HEK293 (cell line): Measurements from ENCODE around the gene RFX4.

ENCODE experiments used
- CTCF ChIA-PET: fragments of 350-600 bp; formaldehyde crosslinking; extraction: SDS; loops from one replicate; lab custom pipeline; 2021; ENCODE audit warnings: antibody characterized with exemption; lab: Yijun Ruan, JAX
- POLR2A ChIA-PET: fragments of 300-600 bp; formaldehyde crosslinking; extraction: SDS; loops from one replicate; lab custom pipeline; 2020; ENCODE audit warnings: antibody characterized with exemption, inconsistent platforms; lab: Yijun Ruan, JAX
- H3K27ac ChIP-seq: fragments of 200-500 bp; sonication (Bioruptor generic); 2 replicates; pipeline ENCODE4 v1.5.1; 2014; ENCODE audit warnings: low read depth, low read length, control low read depth, inconsistent platforms; ENCODE audit errors: extremely low read depth
- H3K36me3 ChIP-seq, 2 experiments: fragments of 200-500 bp in 1 of 2; sonication (Bioruptor generic) in 1 of 2; 1 replicate in 1 of 2; 2 replicates in 1 of 2; pipeline ENCODE4 v1.5.1; 2014 to 2017; ENCODE audit warnings: inconsistent platforms in 2 of 2, low read length in 2 of 2; ENCODE audit not compliant: control insufficient read depth in 2 of 2, insufficient read depth in 1 of 2
- H3K4me1 ChIP-seq: fragments of 200-500 bp; sonication (Bioruptor generic); 2 replicates; pipeline ENCODE4 v1.5.1; 2014; ENCODE audit warnings: mild to moderate bottlenecking, low read length, inconsistent platforms; ENCODE audit not compliant: control insufficient read depth, insufficient read depth
- H3K4me3 ChIP-seq: 2 replicates; pipeline ENCODE4 v1.5.1; 2011; ENCODE audit warnings: low read depth, mild to moderate bottlenecking, control low read depth, low read length, moderate library complexity
- H3K9me3 ChIP-seq: fragments of 200-500 bp; sonication (Bioruptor generic); 2 replicates; pipeline ENCODE4 v1.5.1; 2014; ENCODE audit warnings: low read depth, low read length, inconsistent platforms; ENCODE audit not compliant: control insufficient read depth, insufficient read depth
- AEBP2 ChIP-seq: fragments of 450-650 bp; formaldehyde crosslinking; IDR thresholded peaks from 2 replicates; pipeline ENCODE4 v1.5.1; 2016; ENCODE audit warnings: missing biosample characterization, missing genetic modification characterization, borderline replicate concordance
- BCL11A ChIP-seq: fragments of 450-650 bp; formaldehyde crosslinking; IDR thresholded peaks from 2 replicates; pipeline ENCODE4 v1.5.1; 2016; ENCODE audit warnings: low read depth, missing biosample characterization, missing genetic modification characterization
- CTCF ChIP-seq: fragments of 450-650 bp; formaldehyde crosslinking; IDR thresholded peaks from 2 replicates; pipeline ENCODE4 v1.5.1; 2016; ENCODE audit warnings: missing biosample characterization, missing genetic modification characterization
- GLI4 ChIP-seq: fragments of 450-650 bp; formaldehyde crosslinking; IDR thresholded peaks from 2 replicates; pipeline ENCODE4 v1.5.1; 2016; ENCODE audit warnings: missing biosample characterization, missing genetic modification characterization
- GLIS1 ChIP-seq: fragments of 450-650 bp; formaldehyde crosslinking; IDR thresholded peaks from 2 replicates; pipeline ENCODE4 v1.5.1; 2016; ENCODE audit warnings: missing biosample characterization, missing genetic modification characterization
- IKZF3 ChIP-seq: fragments of 450-650 bp; IDR thresholded peaks from 2 replicates; pipeline ENCODE4 v1.5.0; 2018; ENCODE audit warnings: missing biosample characterization, mild to moderate bottlenecking, missing genetic modification characterization, moderate library complexity
- MYNN ChIP-seq: fragments of 450-650 bp; formaldehyde crosslinking; IDR thresholded peaks from 2 replicates; pipeline ENCODE4 v1.5.1; 2016; ENCODE audit warnings: missing biosample characterization, missing genetic modification characterization, borderline replicate concordance
- PRDM6 ChIP-seq: fragments of 450-650 bp; formaldehyde crosslinking; IDR thresholded peaks from 2 replicates; pipeline ENCODE4 v1.5.1; 2017; ENCODE audit warnings: missing biosample characterization, missing genetic modification characterization
- SALL2 ChIP-seq: fragments of 450-650 bp; formaldehyde crosslinking; IDR thresholded peaks from 2 replicates; pipeline ENCODE4 v1.5.0; 2017; ENCODE audit warnings: missing biosample characterization, mild to moderate bottlenecking, missing genetic modification characterization, borderline replicate concordance
- TSHZ1 ChIP-seq: fragments of 450-650 bp; formaldehyde crosslinking; IDR thresholded peaks from 2 replicates; pipeline ENCODE4 v1.5.1; 2016; ENCODE audit warnings: missing biosample characterization, missing genetic modification characterization, borderline replicate concordance
- ZBTB48 ChIP-seq: fragments of 450-650 bp; formaldehyde crosslinking; IDR thresholded peaks from 2 replicates; pipeline ENCODE4 v1.5.1; 2016; ENCODE audit warnings: missing biosample characterization, missing genetic modification characterization
- ZBTB7A ChIP-seq: fragments of 450-650 bp; formaldehyde crosslinking; IDR thresholded peaks from 2 replicates; pipeline ENCODE4 v1.5.1; 2016; ENCODE audit warnings: low read depth, missing biosample characterization, missing genetic modification characterization
- ZEB2 ChIP-seq: fragments of 450-650 bp; formaldehyde crosslinking; IDR thresholded peaks from 2 replicates; pipeline ENCODE4 v1.5.1; 2016; ENCODE audit warnings: missing biosample characterization, missing genetic modification characterization
- ZFP69B ChIP-seq: fragments of 450-650 bp; formaldehyde crosslinking; IDR thresholded peaks from 2 replicates; pipeline ENCODE4 v1.5.1; 2016; ENCODE audit warnings: missing biosample characterization, missing genetic modification characterization
- ZNF121 ChIP-seq: fragments of 450-650 bp; formaldehyde crosslinking; IDR thresholded peaks from 2 replicates; pipeline ENCODE4 v1.5.1; 2016; ENCODE audit warnings: missing biosample characterization, missing genetic modification characterization
- ZNF175 ChIP-seq: fragments of 450-650 bp; formaldehyde crosslinking; IDR thresholded peaks from 2 replicates; pipeline ENCODE4 v1.5.1; 2016; ENCODE audit warnings: missing biosample characterization, missing genetic modification characterization
- ZNF23 ChIP-seq: fragments of 450-650 bp; formaldehyde crosslinking; IDR thresholded peaks from 2 replicates; pipeline ENCODE4 v1.5.1; 2016; ENCODE audit warnings: missing biosample characterization, missing genetic modification characterization, borderline replicate concordance
- ZNF266 ChIP-seq: fragments of 450-650 bp; formaldehyde crosslinking; IDR thresholded peaks from 2 replicates; pipeline ENCODE4 v1.5.1; 2016; ENCODE audit warnings: missing biosample characterization, missing genetic modification characterization, low read depth
- ZNF311 ChIP-seq: fragments of 450-650 bp; formaldehyde crosslinking; IDR thresholded peaks from 2 replicates; pipeline ENCODE4 v1.5.1; 2017; ENCODE audit warnings: missing biosample characterization, missing genetic modification characterization, borderline replicate concordance
- ZNF37A ChIP-seq: fragments of 450-650 bp; IDR thresholded peaks from 2 replicates; pipeline ENCODE4 v1.5.1; 2018; ENCODE audit warnings: missing biosample characterization, missing genetic modification characterization
- ZNF48 ChIP-seq: fragments of 450-650 bp; formaldehyde crosslinking; IDR thresholded peaks from 2 replicates; pipeline ENCODE4 v1.5.1; 2016; ENCODE audit warnings: missing biosample characterization, missing genetic modification characterization
- ZNF521 ChIP-seq: fragments of 450-650 bp; formaldehyde crosslinking; IDR thresholded peaks from 2 replicates; pipeline ENCODE4 v1.5.1; 2017; ENCODE audit warnings: missing biosample characterization, mild to moderate bottlenecking, missing genetic modification characterization
- ZNF529 ChIP-seq: fragments of 450-650 bp; formaldehyde crosslinking; IDR thresholded peaks from 2 replicates; pipeline ENCODE4 v1.5.1; 2017; ENCODE audit warnings: missing genetic modification characterization, missing biosample characterization; ENCODE audit not compliant: insufficient replicate concordance
- ZNF549 ChIP-seq: fragments of 450-650 bp; IDR thresholded peaks from 2 replicates; pipeline ENCODE4 v1.5.1; 2018; ENCODE audit warnings: missing biosample characterization, missing genetic modification characterization, mild to moderate bottlenecking, inconsistent platforms, moderate library complexity
- ZNF600 ChIP-seq: fragments of 450-650 bp; formaldehyde crosslinking; IDR thresholded peaks from 2 replicates; pipeline ENCODE4 v1.5.1; 2016; ENCODE audit warnings: missing biosample characterization, missing genetic modification characterization
- ZNF664 ChIP-seq: fragments of 450-650 bp; formaldehyde crosslinking; IDR thresholded peaks from 2 replicates; pipeline ENCODE4 v1.5.1; 2016; ENCODE audit warnings: missing biosample characterization, missing genetic modification characterization
- ZNF747 ChIP-seq: fragments of 450-650 bp; formaldehyde crosslinking; IDR thresholded peaks from 2 replicates; pipeline ENCODE4 v1.5.1; 2016; ENCODE audit warnings: missing biosample characterization, missing genetic modification characterization
- ZSCAN30 ChIP-seq: fragments of 450-650 bp; IDR thresholded peaks from 2 replicates; pipeline ENCODE4 v1.5.1; 2018; ENCODE audit warnings: missing biosample characterization, mild to moderate bottlenecking, missing genetic modification characterization, moderate library complexity

Gene RFX4

GRCh38 chr12:106671840-106672239 is 89.0 kb downstream of the RFX4 start:
- CTCF ChIA-PET, result no interaction called here
- Histone ChIP-seq H3K27ac (no peak overlapping the region), H3K4me3 (no peak overlapping the region), H3K4me1 (no peaks in the 10 kb centered on the region), H3K36me3 (no peaks in the 10 kb centered on the region), H3K9me3 (no peaks in the 10 kb centered on the region)
- TF ChIP-seq ZBTB7A (no peak), MYNN (tag by site-specific recombination) (no peak), ZNF549 (tag by site-specific recombination) (no peak), AEBP2 (no peak), PRDM6 (tag by site-specific recombination) (no peak), BCL11A (tag by site-specific recombination) (no peak), ZNF600 (tag by site-specific recombination) (no peak), IKZF3 (tag by site-specific recombination) (no peak), TSHZ1 (tag by site-specific recombination) (no peak), ZNF175 (tag by site-specific recombination) (no peak)
- POLR2A ChIA-PET, result interaction anchor here (0.7 kb wide), 1 partner anchor 839 kb away, joined by 4 read pairs; no protein-coding TSS in a partner anchor

- POLR2A ChIA-PET, result interaction anchor here (0.7 kb wide), 1 partner anchor 839 kb away, joined by 4 read pairs; no protein-coding TSS in a partner anchor
- Histone ChIP-seq H3K27ac (no peak overlapping the region), H3K4me3 (no peak overlapping the region)
Observed at GRCh38 chr12:106672314-106673025, 89.7 kb downstream of the RFX4 start.

GRCh38 chr12:106673141-106673540 is 90.3 kb downstream of the RFX4 start:
- POLR2A ChIA-PET, result no interaction called here
- no peak for TF ChIP-seq CTCF
- TF ChIP-seq ZNF747 (tag by site-specific recombination), result no peak
- TF ChIP-seq ZNF266, result no peak
- TF ChIP-seq GLIS1, result no peak
- no peak for TF ChIP-seq SALL2 (tag by site-specific recombination)
- TF ChIP-seq ZNF121 (tag by site-specific recombination), result no peak
- no peak for TF ChIP-seq ZSCAN30
- no peak for TF ChIP-seq ZNF664

More at GRCh38 chr12:106672314-106673025, 89.7 kb downstream of the RFX4 start:
- CTCF ChIA-PET, result interaction anchor here (0.8 kb wide), 1 partner anchor 247 kb away, joined by 4 read pairs; no protein-coding TSS in a partner anchor
- no peaks in the 10 kb centered on the region for H3K4me1 ChIP-seq
- H3K9me3 ChIP-seq, result no peaks in the 10 kb centered on the region
- no peaks in the 10 kb centered on the region for H3K36me3 ChIP-seq
- TF ChIP-seq ZEB2 (tag by site-specific recombination) (no peak), ZBTB48 (tag by site-specific recombination) (no peak), ZNF529 (no peak), ZNF311 (tag by site-specific recombination) (no peak), ZNF37A (no peak), GLI4 (tag by site-specific recombination) (no peak), ZNF521 (tag by site-specific recombination) (no peak), ZFP69B (no peak), ZNF23 (no peak), ZBTB7A (no peak), ZNF48 (tag by site-specific recombination) (no peak)
- TF ChIP-seq, all 188 proteins: peak for 0

More at GRCh38 chr12:106673141-106673540, 90.3 kb downstream of the RFX4 start:
- Histone ChIP-seq H3K9me3 (no peaks in the 10 kb centered on the region), H3K27ac (no peak overlapping the region), H3K36me3 (no peaks in the 10 kb centered on the region), H3K4me1 (no peaks in the 10 kb centered on the region), H3K4me3 (no peak overlapping the region)
- CTCF ChIA-PET, result interaction anchor here (0.8 kb wide), 1 partner anchor 246 kb away, joined by 4 read pairs; no protein-coding TSS in a partner anchor
